HG02852 (cell line): ENCODE data around the gene GPN1.
"Not testable (repeated sequence)": the region's sequence is repeated elsewhere in the genome, so short reads cannot be mapped to it uniquely, and the experiment has no call there.

Experiments
- ATAC-seq: cut with Tn5 transposase; IDR thresholded peaks from one replicate; pipeline ENCODE4 v1.9.1; 2021; ENCODE audit warnings: mild to moderate bottlenecking, moderate library complexity; ENCODE audit not compliant: unreplicated experiment

Gene GPN1

GRCh38 chr2:27628767-27629709 is at the start of gene GPN1, which contains the start of gene CCDC121:
Gene GPN1 (plus strand): TSS chr2:27629050. CDS start chr2:27629059, 9 bp downstream.
Gene CCDC121 (minus strand): TSS chr2:27629012. CDS start chr2:27627799, 1,213 bp downstream.
- peak; percentile 96 for ATAC-seq

- ATAC-seq: no peak
Observed at GRCh38 chr2:27581417-27582128, 47.3 kb upstream of the GPN1 start.

GRCh38 chr2:27582129-27582694 is 46.6 kb upstream of the GPN1 start:
- ATAC-seq: no peak

- ATAC-seq: peak; percentile 97
Observed at GRCh38 chr2:27582695-27583389, 46.0 kb upstream of the GPN1 start, which contains the start of gene ZNF512. Gene ZNF512 (plus strand): TSS chr2:27583042. CDS start chr2:27583113, 71 bp downstream.

GRCh38 chr2:27583390-27583915 is 45.4 kb upstream of the GPN1 start:
- ATAC-seq: no peak

GRCh38 chr2:27584597-27584996 is 44.3 kb upstream of the GPN1 start:
- no peak for ATAC-seq

- ATAC-seq: no peak
Observed at GRCh38 chr2:27587025-27587424, 41.8 kb upstream of the GPN1 start.

GRCh38 chr2:27588308-27588707 is 40.5 kb upstream of the GPN1 start:
- no peak for ATAC-seq

GRCh38 chr2:27591745-27592144 is 37.1 kb upstream of the GPN1 start:
- ATAC-seq: no peak

GRCh38 chr2:27593240-27593639 is 35.6 kb upstream of the GPN1 start:
- ATAC-seq: no peak

- not testable (repeated sequence) for ATAC-seq
Observed at GRCh38 chr2:27594020-27594703, 34.7 kb upstream of the GPN1 start.

- not testable (repeated sequence) for ATAC-seq
Observed at GRCh38 chr2:27595412-27595811, 33.4 kb upstream of the GPN1 start.

- no peak for ATAC-seq
Observed at GRCh38 chr2:27596627-27597026, 32.2 kb upstream of the GPN1 start.

- ATAC-seq: no peak
Observed at GRCh38 chr2:27606611-27607010, 22.2 kb upstream of the GPN1 start.

- no peak for ATAC-seq
Observed at GRCh38 chr2:27613985-27614384, 14.9 kb upstream of the GPN1 start.

GRCh38 chr2:27615316-27615715 is 13.5 kb upstream of the GPN1 start:
- no peak for ATAC-seq

GRCh38 chr2:27621524-27621923 is 7.3 kb upstream of the GPN1 start:
- no peak for ATAC-seq

- no peak for ATAC-seq
Observed at GRCh38 chr2:27622921-27623384, 5.9 kb upstream of the GPN1 start.

- ATAC-seq: no peak
Observed at GRCh38 chr2:27624943-27625342, 3.9 kb upstream of the GPN1 start.

GRCh38 chr2:27626323-27626722 is 2.5 kb upstream of the GPN1 start:
- not testable (repeated sequence) for ATAC-seq
